Activated CD8-positive, alpha-beta memory T cell treated with anti-CD3 and anti-CD28 coated beads for 24 hours (primary cell): ENCODE data around the gene ACD.

Experiments used
- DNase-seq: peaks from one replicate; pipeline ENCODE4 v3.0.0-alpha.2; 2020

ACD gene

DNA sequence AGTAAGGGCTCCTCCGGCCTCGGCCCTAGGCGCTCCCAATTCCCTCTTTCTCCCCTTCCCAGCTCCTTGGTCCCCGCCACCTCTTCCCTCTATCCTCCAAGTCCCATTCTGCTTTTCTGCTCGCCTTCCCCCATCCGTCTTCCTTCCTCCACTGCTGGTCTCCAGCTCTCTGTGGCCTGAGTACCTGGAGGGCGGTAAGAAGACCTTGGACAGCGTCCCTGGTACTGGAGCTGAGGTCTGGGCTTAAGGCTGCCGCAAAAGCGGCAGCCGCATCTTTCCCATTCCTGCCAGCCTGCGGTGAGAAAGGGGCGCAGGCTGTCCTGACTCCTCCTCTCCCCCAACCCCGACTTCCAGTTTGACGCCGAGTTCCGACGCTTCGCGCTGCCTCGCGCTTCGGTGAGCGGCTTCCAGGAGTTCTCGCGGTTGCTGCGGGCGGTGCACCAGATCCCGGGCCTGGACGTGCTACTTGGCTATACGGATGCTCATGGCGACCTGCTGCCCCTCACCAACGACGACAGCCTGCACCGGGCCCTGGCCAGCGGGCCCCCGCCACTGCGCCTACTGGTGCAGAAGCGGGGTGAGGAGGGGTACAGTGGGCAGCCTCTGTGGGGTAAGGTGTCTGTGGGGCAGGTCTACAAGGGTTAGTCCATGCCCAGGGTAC lies 1.2 kb upstream of the ACD start:
- peak; percentile 77 for DNase-seq

DNA sequence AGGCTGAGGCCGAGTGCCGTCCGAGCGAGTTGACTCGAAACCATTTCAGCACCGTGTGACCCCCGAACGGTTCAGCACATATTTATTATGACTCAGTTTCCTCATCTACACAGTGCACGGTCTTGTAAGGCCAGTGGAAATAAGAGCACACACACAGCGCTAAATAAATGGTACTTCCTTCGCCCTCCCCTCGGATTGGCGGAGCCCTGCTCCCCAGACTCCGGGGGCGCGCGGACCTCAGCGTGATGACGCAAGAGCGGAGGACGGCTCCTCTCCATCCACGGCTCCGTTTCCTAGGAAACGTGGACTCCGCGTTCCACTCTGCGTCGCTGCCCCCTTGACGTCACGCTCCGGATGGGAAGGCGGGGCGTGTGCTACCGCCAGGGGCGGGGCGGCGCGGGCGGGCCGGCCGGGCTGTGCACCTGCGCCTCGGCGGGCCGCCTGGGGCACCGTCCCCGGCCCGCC lies 536 bp upstream of the ACD start, which contains the start of gene PARD6A:
PARD6A (plus strand) TSS at position 397 of the 465 bp plus-strand sequence. CDS start 79 bp downstream, outside the sequence.
- DNase-seq: peak; percentile 95

DNA sequence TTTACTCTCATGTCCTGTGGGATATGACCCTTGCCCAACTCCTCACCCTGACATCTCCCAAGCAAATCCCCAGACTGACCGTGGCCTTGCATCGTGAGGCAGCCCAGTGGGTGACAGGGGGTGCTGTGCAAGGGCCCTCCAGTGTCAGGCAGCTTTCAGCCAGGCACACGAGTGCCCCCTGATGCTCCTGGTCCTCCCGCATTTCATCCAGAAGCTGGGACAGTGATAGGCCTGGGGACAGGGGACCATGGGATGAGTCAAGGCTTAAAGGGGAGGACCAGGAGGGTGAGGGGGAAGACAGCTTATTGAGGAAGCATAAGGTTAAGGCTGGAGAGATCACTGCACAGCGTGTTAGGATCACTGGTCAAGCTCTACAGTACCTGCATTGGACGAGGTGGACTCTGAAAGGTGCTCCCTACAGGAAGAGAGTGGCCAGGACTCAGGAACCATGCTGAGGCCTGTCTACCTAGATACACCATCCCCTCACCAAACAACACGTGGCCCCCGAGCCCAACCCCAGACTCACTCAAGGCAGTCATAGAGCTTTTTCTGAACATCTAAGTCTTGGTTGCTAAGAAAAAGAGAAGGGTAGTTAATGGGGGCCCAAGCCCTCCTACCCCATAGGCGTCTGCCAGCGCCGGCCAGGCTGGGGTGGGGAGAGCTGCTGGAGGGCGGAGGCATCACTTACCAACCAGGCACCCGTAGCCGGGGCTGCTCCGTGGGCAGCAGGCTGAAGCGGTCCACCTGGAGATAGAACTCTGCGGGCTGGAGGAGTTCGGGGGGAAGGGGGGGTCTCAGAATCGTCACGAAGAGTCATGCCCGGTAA lies 998 bp downstream of the ACD start:
- no peak for DNase-seq

DNA sequence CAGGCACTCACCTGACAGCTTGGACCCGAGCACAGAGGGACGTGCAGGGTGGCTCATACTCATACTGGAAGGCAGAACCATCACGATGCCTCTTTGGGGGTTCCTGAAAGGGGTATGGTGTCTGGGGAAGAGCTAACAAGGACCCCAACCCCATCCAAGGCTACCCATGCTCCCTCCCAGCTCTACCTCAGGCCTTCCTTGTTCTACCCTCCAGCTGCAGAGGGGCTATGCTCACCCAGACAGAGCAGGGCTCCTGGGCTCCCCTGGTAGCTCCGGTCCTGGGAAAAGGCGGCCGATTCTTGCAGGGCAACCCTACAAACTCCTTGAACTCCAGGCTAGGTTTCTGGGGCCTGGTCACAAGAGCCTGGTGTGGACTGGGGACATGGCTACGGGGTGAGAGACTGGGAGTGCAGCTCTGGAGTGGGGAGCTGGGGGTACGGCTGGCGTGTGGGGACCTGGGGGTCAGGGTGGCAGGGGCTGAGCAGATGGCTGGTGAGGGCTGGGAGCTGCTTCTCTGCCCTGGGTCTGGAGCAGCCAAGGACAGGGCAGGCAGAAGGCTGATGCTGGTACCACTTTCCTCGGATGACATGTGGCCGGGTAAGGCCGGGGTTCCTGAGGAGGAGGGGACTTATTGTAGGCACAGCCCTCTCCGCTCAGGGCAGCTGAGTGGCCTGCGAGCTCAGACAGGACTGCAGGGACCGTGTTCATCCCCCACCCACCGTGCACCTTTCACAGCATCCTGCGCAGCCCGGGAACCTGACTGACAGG lies 2.1 kb downstream of the ACD start:
- no peak for DNase-seq

DNA sequence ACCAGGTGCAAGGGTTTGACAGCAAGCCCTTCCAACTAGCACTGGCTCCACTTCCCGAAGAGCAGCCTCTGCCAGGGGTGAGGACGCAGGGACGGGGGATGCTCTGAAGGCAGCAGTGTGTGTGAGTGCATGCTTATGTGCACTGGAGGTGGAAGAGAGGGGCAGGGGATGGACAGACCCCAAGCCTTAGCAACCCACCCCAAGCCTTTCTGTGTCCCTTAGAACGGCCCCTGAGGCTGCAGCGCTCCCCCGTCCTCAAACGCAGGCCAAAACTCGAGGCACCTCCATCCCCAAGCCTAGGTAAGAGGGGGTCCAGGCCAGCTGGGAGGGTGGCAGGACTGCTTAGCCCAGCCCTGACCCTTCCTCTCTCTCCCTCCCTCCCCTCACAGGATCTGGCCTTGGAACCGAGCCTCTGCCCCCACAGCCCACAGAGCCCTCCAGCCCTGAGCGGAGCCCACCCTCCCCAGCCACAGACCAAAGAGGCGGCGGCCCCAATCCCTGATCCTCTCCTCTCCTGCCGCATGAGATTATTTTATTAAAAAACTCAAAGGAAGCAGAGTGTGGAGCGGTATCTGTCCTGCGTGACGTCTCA lies 2.9 kb downstream of the ACD start:
- no peak for DNase-seq

DNA sequence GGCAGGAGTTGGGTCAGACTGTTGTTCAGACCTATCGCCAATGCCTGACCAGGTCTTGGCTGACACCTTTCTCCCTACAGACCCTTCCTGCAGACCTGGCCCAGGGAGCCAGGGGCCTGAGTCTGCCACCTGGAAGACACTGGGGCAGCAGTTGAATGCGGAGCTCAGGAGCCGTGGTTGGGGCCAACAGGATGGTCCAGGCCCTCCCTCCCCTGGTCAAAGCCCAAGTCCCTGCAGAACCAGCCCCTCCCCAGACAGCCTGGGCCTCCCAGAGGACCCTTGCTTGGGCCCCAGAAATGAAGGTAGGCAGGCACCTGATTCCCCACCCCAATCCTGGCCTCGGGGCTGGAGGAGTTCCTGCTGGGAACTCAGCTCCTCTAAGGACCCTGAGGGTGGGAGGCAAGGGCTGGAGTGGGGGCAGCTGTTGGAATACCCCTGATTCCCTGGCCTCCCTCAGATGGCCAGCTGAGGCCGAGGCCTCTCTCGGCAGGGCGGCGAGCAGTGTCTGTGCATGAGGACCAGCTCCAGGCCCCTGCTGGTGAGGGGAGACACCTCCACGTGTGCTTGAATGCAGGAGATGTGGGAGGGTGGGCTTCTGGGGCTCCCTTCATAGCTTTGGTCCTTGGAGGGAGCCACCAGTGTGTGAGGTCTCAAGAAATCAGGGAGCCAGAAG lies 3.6 kb downstream of the ACD start:
- no peak for DNase-seq

DNA sequence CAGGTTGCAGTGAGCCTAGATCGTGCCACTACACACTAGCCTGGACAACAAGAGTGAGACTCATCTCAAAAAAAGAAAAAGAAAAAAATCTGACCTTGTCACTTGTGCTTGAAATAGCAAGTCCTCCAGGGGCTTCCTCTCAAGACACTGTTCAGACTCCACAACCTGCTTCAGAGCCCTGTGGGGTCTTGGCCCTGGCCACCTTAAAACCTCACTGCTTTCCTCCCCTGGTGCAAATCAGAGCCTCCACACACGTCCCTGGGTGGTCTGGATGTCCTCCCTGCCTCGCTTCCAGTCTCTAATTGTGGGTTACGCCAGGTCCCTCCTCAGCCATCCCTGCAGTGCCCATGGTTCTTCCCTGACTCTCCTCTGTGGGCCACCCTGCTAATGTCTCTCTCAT lies 4.7 kb downstream of the ACD start:
- no peak for DNase-seq

DNA sequence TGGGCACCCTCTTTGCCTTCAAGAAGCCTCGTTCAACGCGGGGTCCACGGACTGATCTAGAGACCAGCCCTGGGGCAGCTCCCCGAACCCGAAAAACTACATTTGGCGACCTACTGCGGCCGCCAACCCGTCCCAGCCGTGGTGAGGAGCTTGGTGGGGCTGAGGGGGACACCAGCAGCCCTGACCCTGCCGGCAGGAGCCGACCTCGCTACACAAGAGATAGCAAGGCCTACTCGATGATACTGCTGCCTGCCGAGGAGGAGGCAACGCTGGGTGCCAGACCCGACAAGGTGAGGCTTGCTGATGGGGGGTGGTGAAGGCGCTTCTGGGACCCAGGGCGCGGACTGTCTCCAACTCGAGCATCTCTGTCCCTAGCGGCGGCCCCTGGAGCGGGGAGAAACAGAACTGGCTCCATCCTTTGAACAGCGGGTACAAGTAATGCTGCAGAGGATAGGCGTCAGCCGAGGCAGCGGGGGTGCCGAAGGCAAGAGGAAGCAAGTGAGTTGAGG lies 5.6 kb downstream of the ACD start:
- no peak for DNase-seq

DNA sequence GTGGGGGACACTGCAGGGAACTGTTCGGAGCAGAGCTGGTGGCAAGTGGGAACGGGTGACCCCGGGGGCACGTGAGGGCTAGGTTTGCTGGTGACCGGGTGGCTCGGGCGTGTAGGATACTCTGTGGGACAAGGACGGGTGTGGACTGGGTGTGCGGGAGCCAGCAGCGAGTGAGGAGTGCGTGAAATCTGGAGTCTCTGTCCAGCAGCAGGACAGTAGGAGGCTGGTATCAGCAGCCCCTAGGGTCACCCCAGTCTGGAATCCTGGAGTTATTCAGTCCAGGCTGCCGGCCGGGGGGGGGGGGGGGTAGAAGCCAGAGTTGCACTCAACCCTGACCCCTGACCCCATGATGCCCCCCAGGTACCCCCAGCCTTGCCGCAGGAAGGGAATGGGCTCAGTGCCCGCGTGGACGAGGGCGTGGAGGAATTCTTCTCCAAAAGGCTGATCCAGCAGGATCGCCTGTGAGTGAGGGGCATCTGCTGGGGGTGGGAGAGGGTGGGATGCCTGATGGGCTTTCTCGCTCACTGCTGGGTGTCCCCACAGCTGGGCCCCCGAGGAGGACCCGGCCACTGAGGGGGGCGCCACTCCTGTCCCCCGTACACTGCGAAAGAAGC lies 6.2 kb downstream of the ACD start:
- no peak for DNase-seq

DNA sequence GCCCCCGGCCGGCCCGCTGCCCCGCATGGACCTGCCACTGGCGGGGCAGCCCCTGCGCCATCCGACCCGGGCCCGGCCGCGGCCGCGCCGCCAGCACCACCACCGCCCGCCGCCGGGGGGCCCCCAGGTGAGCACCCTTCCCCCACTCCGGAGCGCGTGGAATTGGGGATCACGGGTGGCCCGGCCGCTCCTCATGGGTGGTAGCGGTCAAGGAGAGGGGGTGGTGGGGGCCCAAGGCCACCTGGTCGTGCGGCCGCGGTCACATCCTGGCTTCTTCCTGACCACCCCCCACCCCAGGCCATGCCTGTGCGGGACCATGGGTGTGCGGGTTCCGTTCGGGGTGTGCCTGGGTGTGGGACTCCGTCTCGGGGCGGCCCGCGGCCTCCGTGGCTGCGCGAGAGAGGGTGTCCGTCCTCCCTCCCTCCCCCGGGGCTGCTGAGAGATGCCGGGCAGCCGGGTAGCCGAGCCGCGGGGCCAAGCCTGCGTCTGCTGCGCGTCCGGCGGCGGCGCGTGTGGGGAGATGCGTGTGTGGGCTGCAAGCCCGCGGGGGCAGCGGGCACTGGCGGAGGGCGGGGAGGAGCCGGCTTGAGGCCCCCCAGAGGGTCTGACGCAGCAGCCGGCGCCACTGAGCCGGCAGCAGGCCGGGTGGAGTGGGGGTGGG lies 6.8 kb downstream of the ACD start:
- DNase-seq: no peak

DNA sequence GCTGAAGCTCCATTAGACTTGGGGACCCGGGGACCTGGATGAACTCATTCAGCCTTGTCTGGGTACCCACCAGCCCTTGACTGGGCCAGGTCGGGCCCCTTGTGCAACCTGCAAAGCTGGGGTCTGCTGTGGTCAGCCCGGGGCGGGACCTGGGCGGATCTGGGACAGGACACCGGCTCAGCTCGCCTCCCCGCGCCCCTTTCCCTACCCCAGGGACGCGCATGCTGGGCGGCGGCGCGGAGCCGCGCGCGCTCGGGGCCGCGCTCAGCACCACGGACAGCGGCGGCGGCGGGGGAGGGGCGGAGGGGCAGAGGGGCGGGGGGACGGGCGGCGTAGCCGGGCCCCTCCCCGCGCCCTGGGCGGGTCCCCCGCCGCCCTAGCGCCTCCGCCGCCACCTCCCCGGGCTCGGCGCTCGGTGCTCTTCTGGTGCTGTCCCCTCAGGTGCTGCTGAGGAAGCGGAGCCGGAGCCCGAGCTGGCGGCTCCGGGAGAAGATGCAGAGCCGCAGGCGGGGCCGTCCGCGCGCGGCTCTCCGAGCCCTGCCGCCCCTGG lies 7.4 kb downstream of the ACD start:
- DNase-seq: no peak

DNA sequence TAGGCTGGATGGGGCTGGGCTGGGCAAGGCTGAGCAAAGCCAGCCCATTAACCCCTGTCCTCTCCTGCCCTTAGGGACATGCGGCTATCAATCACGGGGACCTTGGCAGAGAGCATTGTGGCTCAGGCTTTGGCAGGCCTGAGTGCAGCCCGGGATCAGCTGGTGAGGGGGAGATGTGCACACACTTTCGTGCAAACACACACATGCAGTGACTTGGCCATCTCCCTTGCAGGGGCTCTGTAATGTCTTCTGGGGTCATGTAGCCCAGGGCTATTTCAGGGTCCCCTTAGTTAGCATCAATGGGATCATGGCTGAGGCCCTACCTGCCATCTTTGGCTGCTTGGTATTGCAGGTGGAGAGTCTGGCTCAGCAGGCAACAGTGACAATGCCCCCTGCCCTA lies 8.2 kb downstream of the ACD start:
- DNase-seq: peak; percentile 54

DNA sequence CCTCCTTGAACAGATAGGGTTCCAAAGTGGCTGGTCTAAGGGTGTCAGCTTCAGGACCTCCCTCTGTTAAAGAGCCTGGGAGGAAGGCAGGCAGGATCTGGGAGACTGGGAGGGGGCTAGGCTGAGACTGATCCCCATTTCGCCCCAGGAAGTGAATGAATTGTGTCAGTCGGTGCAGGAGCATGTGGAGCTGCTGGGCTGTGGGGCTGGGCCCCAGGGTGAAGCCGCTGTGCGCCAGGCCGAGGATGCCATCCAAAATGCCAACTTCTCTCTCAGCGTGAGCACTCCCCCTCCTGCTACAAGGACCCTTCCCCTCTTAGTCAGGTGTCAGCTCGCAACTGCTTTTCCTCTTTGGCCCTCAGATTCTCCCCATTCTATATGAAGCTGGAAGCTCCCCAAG lies 9.0 kb downstream of the ACD start:
- no peak for DNase-seq

DNA sequence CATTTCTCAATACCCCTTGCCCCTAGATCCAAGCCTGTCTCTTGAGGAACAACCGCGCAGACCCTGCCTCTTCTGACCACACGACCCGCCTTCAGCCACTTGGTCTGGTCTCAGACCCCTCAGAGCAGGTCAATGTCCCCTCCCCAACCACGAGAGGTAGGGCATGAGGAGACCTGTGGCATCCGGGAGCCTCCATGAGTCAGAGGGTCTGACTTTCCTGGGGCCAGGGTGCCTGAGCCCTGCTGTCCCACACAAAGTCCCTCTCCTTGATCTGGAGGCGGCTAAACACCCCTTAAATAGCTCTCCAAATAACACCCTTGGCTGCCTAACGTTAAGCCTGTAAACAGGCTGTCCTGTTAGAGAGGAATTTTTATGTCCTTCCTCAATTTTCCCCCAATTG lies 10.0 kb downstream of the ACD start:
- DNase-seq: no peak

DNA sequence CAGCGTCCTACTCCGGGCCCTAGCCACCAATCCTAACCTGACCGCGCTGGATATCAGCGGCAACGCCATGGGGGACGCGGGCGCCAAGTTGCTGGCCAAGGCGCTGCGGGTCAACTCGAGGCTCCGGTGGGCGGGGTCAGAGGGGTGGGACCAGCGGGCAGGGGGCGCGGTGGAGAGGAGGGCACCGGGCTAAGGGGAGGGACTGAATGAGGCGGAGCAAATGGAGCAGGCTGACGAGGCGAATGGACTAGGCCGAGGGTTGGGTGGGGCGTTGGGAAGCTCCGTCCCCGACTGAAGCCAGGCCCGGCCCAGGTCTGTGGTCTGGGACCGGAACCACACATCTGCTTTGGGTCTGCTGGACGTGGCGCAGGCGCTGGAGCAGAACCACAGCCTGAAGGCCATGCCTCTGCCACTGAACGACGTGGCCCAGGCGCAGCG lies 10.5 kb downstream of the ACD start:
- no peak for DNase-seq

DNA sequence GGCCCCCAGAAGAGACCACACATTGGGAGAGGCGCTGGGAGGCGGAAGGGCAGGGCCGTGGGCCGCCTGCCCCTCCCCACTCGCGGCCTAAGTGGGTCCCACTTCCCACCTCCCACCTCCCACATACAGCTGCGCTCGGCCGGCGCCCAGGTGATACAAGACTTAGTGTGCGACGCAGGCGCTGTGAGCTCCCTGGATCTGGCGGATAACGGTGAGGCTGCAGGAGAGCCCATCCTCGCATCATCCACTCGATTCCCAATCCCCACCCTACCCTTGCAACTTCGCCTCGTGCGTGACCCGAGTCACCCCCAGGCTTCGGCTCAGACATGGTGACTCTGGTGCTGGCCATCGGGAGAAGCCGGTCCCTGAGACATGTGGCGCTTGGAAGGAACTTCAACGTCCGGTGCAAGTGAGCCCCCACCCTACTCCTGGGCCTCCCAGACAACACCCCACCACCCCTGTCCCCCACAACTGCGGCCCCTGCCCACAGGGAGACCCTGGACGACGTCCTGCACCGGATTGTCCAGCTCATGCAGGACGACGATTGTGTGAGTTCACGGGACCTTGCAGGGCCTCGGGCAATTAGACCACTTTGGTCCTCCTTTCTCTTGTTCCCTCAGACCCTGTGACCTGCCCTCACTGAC lies 11.2 kb downstream of the ACD start:
- DNase-seq: peak; percentile 56

DNA sequence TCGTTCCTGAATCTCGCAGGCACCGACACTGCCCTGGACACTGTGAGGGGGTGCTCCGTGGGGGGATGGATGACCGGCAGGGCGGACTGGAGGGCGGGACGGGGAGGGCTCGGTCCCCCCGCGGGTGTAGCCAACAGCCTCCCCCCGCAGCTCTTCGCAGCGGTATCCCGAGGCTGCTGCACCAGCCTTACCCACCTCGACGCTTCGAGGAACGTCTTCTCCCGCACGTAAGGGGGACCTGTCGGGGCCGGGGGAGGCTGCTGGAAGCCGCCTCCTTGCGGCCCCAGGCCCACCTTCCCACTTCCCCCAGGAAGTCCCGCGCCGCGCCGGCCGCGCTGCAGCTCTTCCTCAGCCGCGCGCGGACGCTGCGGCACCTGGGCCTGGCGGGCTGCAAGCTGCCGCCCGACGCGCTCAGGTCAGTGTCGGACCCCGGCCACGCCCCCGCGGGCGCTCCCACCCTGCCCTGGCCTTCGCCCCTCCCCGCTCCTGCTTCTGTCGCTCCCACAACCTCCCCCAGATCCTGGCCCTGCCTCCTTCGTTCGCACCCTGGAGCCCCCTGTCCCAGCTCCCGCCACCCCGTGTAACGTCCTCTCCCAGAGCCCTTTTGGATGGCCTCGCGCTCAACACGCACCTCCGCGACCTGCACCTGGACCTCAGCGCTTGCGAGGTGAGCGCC lies 11.8 kb downstream of the ACD start:
- no peak for DNase-seq

DNA sequence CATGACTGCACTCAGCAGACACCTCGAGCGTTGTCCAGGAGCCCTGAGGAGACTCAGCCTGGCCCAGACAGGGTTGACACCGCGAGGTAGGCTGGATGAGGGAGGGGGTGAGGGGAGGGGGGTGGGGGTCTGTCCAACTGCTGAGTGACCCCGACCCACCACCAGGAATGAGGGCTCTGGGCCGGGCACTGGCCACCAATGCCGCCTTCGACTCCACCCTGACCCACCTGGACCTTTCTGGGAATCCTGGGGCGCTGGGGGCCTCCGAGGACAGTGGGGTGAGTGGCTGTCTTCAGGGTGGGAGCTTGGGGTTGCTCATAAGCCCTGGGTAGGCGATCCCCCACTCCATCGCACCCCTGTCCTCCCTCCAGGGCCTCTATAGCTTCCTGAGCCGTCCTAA lies 12.4 kb downstream of the ACD start:
- peak; percentile 54 for DNase-seq

DNA sequence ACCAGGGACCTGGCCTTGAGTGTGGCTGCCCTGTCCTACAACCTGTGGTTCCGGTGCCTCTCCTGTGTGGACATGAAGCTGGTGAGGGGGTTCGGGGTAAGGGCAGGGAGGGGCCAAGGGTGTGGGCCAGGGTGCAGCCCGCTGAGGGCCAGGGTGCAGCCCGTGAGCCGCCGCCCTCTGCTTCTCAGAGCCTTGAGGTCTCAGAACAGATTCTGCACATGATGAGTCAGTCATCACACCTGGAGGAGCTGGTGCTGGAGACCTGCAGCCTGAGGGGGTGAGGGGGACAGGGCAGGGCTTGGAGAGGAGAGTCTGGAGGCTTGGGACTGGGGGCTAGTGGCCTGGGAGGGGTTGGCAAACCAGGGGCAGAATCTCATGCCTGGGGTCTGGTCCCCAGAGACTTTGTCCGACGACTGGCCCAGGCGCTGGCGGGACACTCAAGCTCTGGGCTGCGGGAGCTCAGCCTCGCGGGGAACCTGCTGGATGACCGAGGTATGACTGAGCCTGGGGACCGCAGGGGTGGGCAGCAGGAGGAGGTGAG lies 12.9 kb downstream of the ACD start:
- DNase-seq: peak; percentile 53
